GM12865 (cell line): ENCODE measurements around the gene PRR14.
"Not testable (repeated sequence)": the region's sequence is repeated elsewhere in the genome, so short reads cannot be mapped to it uniquely, and the experiment has no call there.

ENCODE experiments used
- DNase-seq: peaks from one replicate; pipeline ENCODE4 v3.0.0; 2010; ENCODE audit warnings: low read depth
- H3K4me3 ChIP-seq: 2 replicates; pipeline ENCODE4 v1.5.1; 2011; ENCODE audit warnings: mild to moderate bottlenecking, low read depth, low read length, control low read depth
- TF ChIP-seq, protein P1 (sequence below): IDR thresholded peaks from 2 replicates; pipeline ENCODE4 v1.5.1; 2011; ENCODE audit warnings: low read length, control low read depth, low read depth, inconsistent platforms; ENCODE audit not compliant: insufficient read depth; ENCODE audit errors: missing control alignments

The PRR14 gene

DNA sequence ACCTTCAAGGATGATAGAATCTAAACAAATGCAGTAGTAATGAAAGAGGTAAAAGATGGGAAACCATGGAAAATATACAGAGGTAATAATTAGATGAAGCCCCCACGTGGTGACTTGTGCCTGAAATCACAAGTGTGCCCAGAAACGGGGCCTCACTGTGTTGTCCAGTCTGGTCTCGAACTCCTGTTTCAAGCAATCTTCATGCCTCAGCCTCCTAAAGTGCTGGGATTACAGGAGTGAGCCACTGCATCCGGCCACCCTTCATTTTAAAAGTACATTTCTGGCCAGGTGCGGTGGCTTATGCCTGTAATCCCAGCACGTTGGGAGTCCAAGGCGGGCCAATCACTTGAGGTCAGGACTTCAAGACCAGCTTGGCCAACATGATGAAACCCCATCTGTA is 14.2 kb upstream of the PRR14 start:
- no peak for DNase-seq
- H3K4me3 ChIP-seq = no peak overlapping the region
- TF ChIP-seq, protein P1, sequence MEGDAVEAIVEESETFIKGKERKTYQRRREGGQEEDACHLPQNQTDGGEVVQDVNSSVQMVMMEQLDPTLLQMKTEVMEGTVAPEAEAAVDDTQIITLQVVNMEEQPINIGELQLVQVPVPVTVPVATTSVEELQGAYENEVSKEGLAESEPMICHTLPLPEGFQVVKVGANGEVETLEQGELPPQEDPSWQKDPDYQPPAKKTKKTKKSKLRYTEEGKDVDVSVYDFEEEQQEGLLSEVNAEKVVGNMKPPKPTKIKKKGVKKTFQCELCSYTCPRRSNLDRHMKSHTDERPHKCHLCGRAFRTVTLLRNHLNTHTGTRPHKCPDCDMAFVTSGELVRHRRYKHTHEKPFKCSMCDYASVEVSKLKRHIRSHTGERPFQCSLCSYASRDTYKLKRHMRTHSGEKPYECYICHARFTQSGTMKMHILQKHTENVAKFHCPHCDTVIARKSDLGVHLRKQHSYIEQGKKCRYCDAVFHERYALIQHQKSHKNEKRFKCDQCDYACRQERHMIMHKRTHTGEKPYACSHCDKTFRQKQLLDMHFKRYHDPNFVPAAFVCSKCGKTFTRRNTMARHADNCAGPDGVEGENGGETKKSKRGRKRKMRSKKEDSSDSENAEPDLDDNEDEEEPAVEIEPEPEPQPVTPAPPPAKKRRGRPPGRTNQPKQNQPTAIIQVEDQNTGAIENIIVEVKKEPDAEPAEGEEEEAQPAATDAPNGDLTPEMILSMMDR = no peak

DNA sequence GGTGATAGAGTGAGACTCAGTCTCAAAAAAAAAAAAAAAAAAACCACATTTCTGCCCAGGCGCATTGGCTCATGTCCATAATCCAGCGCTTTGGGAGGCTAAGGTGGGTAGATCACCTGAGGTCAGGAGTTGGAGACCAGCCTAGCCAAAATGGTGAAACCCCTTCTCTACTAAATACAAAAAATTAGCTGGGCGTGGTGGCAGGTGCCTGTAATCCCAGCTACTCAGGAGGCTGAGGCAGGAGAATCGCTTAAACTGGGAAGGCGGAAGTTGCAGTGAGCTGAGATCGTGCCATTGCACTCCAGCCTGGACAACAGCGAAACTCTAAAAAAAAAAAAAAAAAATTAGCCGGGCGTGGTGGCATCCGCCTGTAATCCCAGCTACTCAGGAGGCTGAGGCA is 13.6 kb upstream of the PRR14 start:
- not testable (repeated sequence) for DNase-seq, H3K4me3 ChIP-seq

DNA sequence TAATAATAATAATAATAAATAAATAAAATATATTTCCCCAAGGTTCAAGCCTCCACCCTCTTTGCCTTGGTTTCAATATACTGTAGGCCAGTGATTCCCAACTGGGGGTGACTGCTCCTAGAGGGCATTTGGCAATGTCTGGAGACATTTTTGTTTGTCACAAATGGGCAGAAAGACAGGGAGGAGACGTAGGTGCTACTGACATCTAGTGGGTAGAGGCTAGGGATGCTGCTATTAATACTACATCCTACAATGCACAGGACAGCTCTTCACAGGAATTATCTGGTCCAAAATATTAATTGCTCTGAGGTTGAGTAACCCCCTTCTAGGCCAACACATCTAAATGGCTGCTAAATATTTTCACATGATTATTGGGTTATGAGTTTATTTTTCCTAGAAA is 12.8 kb upstream of the PRR14 start:
- DNase-seq = peak; percentile 58
- H3K4me3 ChIP-seq = no peak overlapping the region
- TF ChIP-seq, protein P1 = peak; percentile 56

DNA sequence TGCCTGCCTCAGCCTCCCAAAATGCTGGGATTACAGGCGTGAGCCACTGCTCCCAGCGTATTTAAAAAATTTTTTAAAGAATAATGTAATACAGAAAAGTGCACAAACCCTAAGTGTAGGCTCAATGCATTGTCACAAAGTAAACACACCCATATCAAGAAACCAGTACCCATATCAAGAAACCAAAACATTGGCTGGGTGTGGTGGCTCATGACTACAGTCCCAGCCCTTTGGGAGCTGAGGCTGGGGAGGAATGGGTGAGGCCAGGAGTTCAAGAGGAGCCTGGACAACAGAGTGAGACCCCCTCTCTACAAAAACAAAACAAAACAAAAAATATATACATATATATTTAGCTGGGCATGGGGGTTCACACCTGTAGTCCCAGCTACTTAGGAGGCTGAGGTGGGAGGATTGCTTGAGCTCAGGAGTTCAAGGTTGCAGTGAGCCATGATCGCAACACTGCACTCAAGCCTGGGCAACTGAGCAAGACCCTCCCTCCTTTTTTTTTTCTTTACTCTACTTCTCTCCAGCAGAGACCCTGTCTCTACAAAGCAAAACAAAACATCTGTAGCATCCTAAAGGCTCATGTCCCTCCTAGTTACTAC is 9.3 kb upstream of the PRR14 start:
- DNase-seq = no peak
- H3K4me3 ChIP-seq = no peak overlapping the region
- TF ChIP-seq, protein P1 = no peak

DNA sequence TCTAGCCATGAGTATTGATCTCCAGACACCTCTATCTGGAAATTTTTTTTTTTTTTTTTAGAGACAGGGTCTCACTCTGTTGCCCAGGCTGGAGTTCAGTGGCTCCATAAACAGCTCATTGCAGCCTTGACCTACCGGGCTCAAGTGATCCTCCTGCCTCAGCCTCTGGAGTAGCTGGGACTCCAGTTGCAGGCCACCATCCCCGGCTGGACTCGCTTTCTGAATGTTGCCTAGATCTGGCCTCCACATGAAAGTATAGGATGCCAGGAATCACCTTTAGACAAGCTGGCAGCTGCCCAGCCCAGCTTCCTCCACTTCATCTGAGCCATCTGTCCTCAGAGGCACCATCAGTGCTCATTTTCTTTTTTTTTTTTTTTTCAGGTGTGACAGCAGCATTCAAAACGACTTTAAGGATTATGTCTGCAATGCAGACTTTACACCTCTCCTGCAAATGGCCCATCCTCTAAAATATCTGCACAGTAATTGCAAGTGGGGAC is 6.4 kb upstream of the PRR14 start:
- TF ChIP-seq, protein P1 = no peak
- DNase-seq = no peak
- H3K4me3 ChIP-seq = no peak overlapping the region

DNA sequence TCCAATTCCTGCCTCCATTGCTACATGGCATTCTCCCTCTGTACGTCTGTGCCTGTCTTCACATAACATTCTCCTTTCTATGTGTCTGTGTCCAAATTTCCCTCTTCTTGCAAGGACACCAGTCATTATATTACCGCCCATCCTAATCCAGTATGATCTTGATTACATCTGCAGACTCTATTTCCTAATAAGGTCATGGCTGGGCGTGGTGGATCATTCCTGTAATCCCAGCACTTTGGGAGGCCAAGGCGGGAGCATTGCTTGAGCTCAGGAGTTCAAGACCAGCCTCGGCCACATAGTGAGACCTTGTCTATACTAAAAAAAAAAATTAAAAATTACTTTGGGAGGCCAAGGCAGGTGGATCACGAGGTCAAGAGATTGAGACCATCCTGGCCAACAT is 5.0 kb upstream of the PRR14 start:
- H3K4me3 ChIP-seq = no peak overlapping the region
- DNase-seq = no peak
- TF ChIP-seq, protein P1 = no peak

DNA sequence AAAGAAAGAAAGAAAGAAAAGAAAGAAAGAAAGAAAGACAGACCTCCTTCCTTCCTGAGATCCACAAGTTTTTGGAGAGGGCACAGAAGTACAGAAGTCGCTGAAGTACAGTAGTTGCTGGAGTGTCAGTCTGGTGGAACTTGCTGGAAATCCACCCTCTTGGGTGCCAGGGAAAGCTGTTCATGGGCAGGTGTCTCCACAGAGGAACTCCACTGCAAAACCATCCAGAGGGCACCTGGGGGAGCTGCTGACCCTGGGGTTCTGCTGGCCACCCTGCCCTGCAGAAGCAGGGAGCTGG is 3.5 kb upstream of the PRR14 start:
- TF ChIP-seq, protein P1 = no peak
- no peak for DNase-seq
- no peak overlapping the region for H3K4me3 ChIP-seq
